ENCODE measurements around the gene WDR47.

DNA sequence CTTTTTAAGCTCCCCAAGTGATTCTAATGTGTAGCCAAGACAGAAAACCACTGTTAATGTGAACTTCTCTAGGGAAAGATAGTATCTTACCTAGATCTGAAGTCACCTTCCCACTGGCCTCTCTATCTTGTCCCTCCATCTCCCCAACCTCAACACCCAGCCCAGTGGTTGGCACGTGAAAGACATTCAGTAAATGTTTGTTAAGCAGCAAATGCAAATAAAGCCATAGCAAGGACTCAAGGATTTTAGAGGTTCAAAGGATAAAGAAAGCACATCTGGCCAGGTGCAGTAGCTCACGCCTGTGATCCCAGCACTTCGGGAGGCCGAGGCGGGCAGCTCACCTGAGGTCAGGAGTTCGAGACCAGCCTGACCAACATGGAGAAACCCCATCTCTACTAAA, 88.5 kb downstream of the WDR47 start:
- TF ChIP-seq TAF1 (IDR thresholded peaks at IDR 0.05; ENCODE audit: low read depth, low read length) (no peak), BACH1 (IDR thresholded peaks at IDR 0.05; ENCODE audit: low read length) (no peak), EP300 (IDR thresholded peaks at IDR 0.05; ENCODE audit: borderline replicate concordance in 1 of 2, low read depth in 2 of 2, low read length in 2 of 2) (no peak)
- TF ChIP-seq, protein P1, sequence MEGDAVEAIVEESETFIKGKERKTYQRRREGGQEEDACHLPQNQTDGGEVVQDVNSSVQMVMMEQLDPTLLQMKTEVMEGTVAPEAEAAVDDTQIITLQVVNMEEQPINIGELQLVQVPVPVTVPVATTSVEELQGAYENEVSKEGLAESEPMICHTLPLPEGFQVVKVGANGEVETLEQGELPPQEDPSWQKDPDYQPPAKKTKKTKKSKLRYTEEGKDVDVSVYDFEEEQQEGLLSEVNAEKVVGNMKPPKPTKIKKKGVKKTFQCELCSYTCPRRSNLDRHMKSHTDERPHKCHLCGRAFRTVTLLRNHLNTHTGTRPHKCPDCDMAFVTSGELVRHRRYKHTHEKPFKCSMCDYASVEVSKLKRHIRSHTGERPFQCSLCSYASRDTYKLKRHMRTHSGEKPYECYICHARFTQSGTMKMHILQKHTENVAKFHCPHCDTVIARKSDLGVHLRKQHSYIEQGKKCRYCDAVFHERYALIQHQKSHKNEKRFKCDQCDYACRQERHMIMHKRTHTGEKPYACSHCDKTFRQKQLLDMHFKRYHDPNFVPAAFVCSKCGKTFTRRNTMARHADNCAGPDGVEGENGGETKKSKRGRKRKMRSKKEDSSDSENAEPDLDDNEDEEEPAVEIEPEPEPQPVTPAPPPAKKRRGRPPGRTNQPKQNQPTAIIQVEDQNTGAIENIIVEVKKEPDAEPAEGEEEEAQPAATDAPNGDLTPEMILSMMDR (IDR thresholded peaks at IDR 0.05; ENCODE audit: control extremely low read depth in 1 of 3, insufficient read depth in 1 of 3, low read depth in 1 of 3, low read length in 3 of 3): no peak
